ENCODE measurements around the gene ITGA11.

- no peak for TF ChIP-seq POLR2A (IDR thresholded peaks at IDR 0.05; ENCODE audit: low read depth, low read length)
- TF ChIP-seq TAF1 (IDR thresholded peaks at IDR 0.05; ENCODE audit: borderline replicate concordance, low read depth, low read length), result no peak
- no peak for TF ChIP-seq POLR2AphosphoS5 (IDR thresholded peaks at IDR 0.05; ENCODE audit: low read depth, low read length)
These were observed 68.6 kb downstream of the ITGA11 start for GRCh38 chr15:68363353-68363752.

Measured in GM12892 (cell line).